ENCODE data around the gene SOWAHA.

Gene SOWAHA

DNA sequence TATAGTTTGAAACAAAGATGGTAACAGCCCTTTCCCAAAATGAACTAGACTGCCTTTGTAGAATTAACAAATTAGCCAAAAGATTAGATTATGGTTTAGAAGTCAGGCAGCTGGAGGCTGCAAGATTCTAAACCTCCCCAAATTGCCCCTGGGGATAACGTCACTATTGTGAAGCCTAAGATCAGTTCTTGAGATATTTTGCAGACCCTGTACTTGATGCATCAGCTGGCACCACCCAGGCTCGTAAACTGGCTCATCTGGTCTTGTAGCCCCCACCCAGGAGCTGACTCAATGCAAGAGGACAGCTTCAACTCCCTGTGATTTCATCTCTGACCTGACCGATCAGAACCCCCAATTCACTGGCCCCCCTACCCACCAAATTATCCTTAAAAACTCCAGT, 4.2 kb upstream of the SOWAHA start:
- DNase-seq, result no peak

DNA sequence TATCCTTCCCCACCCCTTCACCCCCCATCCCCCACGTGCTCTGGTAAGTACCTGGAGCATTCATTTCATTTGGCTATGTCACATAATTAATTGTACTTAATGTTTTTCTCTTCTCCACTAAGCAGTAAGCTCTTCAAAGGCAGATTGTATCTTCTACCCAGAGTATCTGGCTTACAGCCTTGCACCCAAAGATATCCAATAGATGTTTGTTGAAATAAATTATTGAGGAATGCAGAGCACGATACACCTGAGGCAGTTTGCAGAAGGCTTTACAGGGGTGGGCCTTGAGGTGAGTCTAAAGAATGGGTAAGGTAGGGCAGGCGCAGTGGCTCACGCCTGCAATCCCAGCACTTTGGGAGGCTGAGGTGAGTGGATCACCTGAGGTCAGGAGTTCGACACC, 2.5 kb upstream of the SOWAHA start:
- DNase-seq, result no peak

GRCh38 chr5:132812123-132812765, 858 bp upstream of the SOWAHA start:
- no peak for DNase-seq

- DNase-seq, result no peak
These were observed 749 bp downstream of the SOWAHA start for GRCh38 chr5:132813599-132814502.

GRCh38 chr5:132814503-132815294, 1.6 kb downstream of the SOWAHA start:
- DNase-seq, result no peak

DNA sequence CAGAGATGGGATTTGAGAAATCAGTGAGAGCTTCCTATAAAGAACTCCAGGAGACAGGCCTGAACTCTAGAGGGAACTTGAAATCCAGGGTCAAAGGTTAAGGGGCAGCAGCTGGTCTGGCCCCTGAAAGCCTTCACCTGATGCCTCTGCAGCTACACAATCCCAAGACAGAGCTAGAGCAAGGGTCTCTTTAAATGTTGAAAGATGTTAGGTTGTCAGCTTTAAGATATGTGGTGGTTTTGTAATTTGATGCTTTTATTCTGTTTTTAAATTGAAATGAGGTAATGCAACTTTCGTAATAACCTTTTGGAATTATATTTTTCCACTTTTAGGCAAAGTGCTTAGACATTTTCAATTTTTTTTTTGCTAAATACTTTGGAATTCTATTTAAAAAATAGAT, 2.4 kb downstream of the SOWAHA start:
- DNase-seq, result no peak

- DNase-seq, result no peak
These were observed 3.0 kb downstream of the SOWAHA start for GRCh38 chr5:132816083-132816482.

- no peak for DNase-seq
These were observed 3.5 kb downstream of the SOWAHA start for GRCh38 chr5:132816554-132816953.

DNA sequence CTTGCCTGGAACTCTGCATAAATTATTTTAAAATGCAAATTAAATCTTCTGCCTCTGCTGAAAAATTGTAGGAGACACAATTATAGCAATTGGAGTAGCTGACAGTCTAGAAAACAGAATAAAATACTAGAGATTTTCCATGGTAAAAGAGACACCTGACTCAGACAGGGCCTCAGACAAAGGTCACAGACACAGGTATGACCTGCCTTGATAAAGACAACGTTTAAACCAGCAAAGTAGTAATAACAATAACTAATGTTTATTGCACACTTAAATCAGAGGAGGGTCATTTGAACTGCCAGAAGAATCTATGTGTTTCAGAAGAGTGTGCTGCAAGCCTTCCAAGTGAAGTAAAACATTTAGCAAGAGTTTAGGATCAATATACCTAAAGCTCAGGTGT, 3.9 kb downstream of the SOWAHA start:
- no peak for DNase-seq

- no peak for DNase-seq
These were observed 6.4 kb downstream of the SOWAHA start for GRCh38 chr5:132819468-132819867.

- DNase-seq, result peak; percentile 92
These were observed 7.2 kb downstream of the SOWAHA start for GRCh38 chr5:132820162-132820754.

GRCh38 chr5:132821350-132821749, 8.2 kb downstream of the SOWAHA start:
- no peak for DNase-seq

GRCh38 chr5:132821791-132822190, 8.7 kb downstream of the SOWAHA start:
- DNase-seq, result no peak

GRCh38 chr5:132822650-132823480, 9.8 kb downstream of the SOWAHA start:
- DNase-seq, result no peak

DNA sequence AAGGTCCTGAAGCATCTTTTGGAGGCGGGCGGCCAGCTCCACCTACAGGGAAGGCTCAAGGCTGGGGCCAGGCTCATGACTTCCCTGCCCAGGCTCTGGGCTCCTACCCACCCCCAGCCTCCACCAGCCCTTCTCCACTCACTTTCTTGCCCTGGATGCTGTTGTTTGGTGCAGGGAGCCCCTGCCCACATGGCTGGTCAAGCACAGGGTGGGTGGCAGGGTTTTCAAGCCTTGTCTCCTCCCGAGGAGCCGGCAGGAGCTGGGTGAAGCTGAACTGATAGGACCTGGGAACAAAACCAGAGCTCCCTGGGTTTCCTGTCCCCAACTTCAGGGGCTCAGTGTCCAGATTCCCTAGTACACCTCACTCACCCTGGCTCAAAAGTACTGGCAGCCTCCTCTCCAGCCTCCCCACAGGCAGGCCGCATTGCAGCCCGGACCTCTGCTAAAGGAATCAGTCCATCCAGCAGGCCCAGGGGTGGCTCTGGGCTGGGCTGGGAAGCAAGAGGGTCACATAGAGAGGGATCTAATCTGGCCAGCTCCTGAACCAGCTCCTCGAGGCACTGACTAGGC, 10.5 kb downstream of the SOWAHA start:
- DNase-seq, result no peak

- no peak for DNase-seq
These were observed 11.3 kb downstream of the SOWAHA start for GRCh38 chr5:132824426-132824825.

DNA sequence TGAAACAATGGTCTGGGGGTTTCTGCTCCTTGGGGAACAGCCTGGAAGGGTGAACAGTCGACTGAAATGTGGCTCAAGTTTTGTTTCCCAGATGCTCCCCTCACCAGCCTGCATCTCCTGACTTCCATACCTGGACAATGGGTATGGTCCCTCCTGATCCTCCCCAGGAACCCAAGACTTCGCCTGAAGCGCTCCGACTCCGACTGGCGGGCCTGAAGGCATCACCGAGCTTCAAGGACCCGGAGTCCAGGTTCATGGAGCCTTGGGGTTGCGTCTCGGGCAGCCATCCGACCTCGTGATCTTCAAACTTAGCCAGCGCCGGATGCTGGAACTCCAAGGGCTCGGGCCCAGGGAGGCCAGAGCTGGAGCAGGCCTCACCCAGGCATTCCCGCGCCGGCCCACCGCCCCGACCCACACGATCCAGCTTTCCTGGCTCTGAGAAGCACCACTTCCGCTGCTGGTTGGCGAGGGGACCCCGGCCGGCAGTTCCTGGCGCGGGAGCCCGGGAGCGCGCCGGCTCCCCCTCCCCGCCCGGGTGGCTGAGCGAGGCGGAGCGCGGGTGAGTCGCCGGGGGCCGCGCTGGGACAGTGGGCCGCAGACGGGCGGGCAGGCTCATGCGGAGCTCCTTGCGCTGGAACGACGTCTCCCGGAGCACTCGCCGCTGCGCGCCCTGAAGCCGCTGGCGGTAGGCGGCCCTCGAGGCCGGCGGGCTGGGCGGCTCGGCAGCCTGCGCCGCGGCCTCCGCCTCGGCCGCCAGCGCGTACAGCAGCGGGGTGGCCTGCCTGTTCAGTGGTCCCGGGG, 12.1 kb downstream of the SOWAHA start:
- DNase-seq, result no peak

DNA sequence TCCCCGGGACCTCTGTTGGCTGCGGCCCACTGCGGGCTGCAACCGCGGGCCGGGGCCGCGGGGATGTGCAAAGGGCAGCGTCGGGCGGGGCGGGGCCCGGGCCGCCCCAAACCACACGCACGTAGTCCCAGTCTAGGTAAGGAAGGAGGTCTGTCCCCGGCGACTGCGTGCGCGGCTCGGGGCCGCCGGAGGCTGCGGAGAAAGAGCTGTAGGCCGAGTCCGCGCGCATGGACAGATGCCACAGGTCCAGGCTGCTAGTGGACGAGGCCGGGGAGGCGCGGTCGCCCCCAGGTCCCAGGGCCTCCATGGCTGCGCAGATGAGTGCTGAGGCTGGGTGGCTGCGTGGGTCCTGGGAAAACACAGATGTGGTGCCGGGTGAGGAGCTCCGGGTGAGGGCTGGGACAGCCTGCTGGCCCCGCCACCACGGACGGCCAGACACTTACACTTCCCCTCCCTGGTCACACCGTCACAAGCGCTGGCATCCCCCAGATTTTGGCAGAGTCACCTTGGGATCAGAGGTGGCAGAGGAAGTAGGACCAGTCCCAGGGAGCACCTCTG, 12.8 kb downstream of the SOWAHA start:
- no peak for DNase-seq

- DNase-seq, result no peak
These were observed 13.5 kb downstream of the SOWAHA start for GRCh38 chr5:132826424-132827082.
